ENCODE data around the gene SPECC1L.

DNA sequence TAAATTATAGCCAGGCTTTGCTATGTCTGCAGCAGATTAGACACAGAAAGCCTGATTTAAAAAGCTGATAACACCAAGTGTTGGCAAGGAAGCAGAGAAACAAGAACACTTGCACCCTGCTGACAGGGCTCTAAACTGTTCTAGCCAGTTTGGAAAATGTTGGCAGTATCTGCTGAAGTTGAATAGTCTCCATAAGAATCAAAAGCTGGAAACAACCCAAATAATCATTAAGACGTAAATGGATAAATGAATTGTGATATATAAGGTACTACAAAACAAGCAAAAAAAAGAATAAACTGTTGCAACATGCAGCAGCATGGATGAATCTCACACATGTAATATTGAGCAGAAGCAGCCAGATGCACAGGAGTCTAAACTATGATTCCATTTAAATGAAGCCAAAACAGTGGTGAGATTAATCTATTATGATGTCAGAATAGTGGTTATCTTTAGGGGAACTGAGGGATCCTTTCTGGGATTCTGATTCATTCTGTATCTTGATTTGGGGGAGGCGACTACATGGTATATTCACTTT is 116.4 kb downstream of the SPECC1L start:
- TF ChIP-seq POLR2A (IDR thresholded peaks at IDR 0.05; ENCODE audit: low read length) (no peak), GATA1 (IDR thresholded peaks at IDR 0.05; ENCODE audit: low read depth, low read length) (no peak)
